HG03342 (cell line): ENCODE data around the gene PAPSS2.

Experiments used
- ATAC-seq: cut with Tn5 transposase; IDR thresholded peaks from one replicate; pipeline ENCODE4 v1.9.1; 2021; ENCODE audit warnings: mild to moderate bottlenecking, moderate library complexity; ENCODE audit not compliant: unreplicated experiment

Gene PAPSS2

DNA sequence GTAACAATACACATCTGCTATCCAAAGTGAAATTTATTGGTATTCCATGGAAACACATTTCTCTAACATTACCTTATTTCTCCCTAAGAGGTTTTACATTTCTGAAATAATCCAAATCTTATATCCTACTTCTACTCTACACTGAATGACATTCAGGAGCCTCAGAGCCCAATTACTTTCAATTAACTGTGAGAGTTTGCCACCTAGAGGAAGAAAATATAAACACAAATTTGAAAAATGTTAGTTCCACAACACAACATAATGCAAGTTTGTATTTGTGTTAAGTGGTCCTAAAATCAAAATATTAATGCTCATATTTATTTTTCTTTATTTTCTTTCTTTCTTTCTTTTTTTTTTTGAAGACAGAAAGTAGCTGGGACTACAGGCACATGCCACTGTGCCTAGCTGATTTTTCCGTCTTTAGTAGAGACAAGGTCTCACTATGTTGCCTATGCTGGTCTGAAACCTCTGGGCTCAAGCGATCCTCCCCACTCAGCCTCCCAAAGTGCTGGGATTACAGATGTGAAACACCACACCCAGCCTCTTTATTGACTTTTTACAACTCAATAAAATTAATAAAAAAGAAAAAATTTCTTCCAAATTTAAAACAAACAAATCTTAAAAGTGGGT lies 112.3 kb downstream of the PAPSS2 start:
- ATAC-seq: no peak

DNA sequence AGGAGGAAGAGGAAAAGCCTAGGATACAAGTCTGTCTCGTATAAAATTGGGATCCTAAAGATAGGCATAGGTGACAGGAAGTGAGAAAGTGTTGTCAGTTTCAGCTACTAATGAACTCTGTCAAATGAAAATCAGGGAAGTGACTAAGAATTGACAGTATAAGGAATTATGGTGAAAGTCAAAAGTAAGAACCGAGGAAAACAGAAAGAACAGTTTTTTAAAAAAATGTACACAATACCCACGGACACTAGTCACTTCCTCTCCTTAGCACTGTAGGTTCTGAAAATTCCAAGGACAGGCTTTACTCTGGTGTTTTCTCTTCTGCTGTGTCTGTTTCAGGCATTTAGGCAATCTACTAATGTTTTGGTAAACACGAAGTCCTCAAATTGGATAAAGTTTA lies 116.1 kb downstream of the PAPSS2 start:
- ATAC-seq: no peak

GRCh38 chr10:87776328-87776727 lies 116.7 kb downstream of the PAPSS2 start:
- no peak for ATAC-seq

GRCh38 chr10:87781545-87781944 lies 121.9 kb downstream of the PAPSS2 start:
- ATAC-seq: no peak

DNA sequence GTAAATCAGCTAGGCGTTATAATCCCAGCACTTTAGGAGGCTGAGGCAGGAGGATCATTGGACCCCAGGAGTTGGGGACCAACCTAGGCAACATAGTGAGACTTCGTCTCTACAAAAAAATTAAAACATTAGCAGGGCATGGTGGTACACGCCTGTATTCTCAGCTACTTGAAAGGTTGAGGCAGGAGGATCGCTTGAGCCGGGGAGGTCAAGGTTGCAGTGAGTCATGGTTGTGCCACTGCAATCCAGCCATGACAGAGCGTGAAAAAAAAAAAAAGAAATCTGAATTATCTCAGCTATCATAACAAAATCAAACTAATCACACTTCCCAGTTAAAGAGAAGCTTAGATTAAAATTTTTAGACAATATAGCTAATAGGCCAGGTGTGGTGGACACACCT lies 123.0 kb downstream of the PAPSS2 start:
- ATAC-seq: no peak

DNA sequence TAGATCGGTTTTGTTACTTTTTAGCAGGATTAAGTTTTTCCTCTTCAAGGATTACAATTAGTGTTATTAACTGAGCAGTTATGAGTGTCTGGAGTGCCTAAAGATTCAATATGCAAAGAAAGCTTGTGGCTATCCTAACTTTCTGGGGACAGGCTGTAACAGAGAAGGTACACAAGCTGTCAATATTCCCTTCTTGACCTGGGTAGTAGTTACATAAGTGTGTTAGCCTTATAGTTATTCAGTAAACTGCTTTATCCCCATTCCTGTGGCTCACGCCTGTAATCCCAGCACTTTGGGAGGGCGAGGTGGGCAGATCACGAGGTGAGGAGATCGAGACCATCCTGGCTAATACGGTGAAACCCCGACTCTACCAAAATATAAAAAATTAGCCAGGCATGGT lies 126.7 kb downstream of the PAPSS2 start:
- ATAC-seq: no peak

- no peak for ATAC-seq
These were observed 130.5 kb downstream of the PAPSS2 start for GRCh38 chr10:87790185-87790584.

DNA sequence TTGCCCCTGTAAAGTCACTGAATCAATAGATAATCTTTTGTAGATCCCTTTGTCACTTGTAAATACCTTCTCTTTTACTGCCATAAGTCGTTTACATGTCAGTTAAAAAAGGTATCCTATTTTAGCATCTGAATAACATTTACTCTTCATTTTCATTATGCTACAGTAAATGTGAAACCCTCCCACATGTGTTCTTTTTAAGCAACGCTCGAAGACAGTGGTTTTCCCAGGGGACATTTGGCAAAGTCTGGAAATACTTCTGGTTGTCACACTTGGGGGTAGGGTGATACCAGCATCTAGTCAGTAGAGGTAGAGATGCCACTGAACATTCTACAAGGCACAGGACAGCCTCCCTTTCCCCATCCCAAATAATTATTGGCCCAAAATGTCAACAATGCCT lies 134.6 kb downstream of the PAPSS2 start:
- ATAC-seq: no peak
